HepG2 (cell line): ENCODE data around the gene UBQLN1. TPM values are rescaled to one million over a fixed set of nuclear protein-coding genes. Genes with fewer than 3 reads are reported as not detected.
A peak's percentile ranks its signal among the peaks of the same experiment; 100 is the strongest.

Experiments
- ARID5B ChIP-seq: IDR thresholded peaks from 2 replicates; pipeline ENCODE4 v1.4.0; 2020; ENCODE audit warnings: mild to moderate bottlenecking, missing genetic modification reagents
- ATF1 ChIP-seq: IDR thresholded peaks from 2 replicates; pipeline ENCODE4 v1.6.1; 2016; ENCODE audit warnings: mild to moderate bottlenecking, control low read depth
- CBX2 ChIP-seq, 2 experiments: fragments of 200-600 bp in 1 of 2; sonication (generic); formaldehyde crosslinking in 1 of 2; IDR thresholded peaks; 2 replicates each; pipeline versions ENCODE4 v1.7.0 to v1.8.1; 2018 to 2022; ENCODE audit warnings: low read depth in 2 of 2, low read length in 1 of 2, mild to moderate bottlenecking in 1 of 2, missing genetic modification reagents in 1 of 2
- ELF1 ChIP-seq: sonication (generic); formaldehyde crosslinking; IDR thresholded peaks from 2 replicates; pipeline ENCODE4 v1.4.0; 2020; ENCODE audit warnings: missing genetic modification reagents
- FOXK2 ChIP-seq: fragments of 450-650 bp; IDR thresholded peaks from 2 replicates; pipeline ENCODE4 v1.6.1; 2016
- GATAD2A ChIP-seq: IDR thresholded peaks from 2 replicates; pipeline ENCODE4 v1.6.1; 2016
- GFI1 ChIP-seq: sonication (generic); formaldehyde crosslinking; IDR thresholded peaks from 2 replicates; pipeline ENCODE4 v1.5.0; 2020; ENCODE audit warnings: missing genetic modification reagents, mild to moderate bottlenecking, borderline replicate concordance
- KLF12 ChIP-seq: sonication (generic); formaldehyde crosslinking; IDR thresholded peaks from 2 replicates; pipeline ENCODE4 v1.4.0; 2020; ENCODE audit warnings: missing genetic modification reagents, borderline replicate concordance
- NFKBIZ ChIP-seq: IDR thresholded peaks from 2 replicates; pipeline ENCODE4 v1.6.1; 2018; ENCODE audit warnings: missing genetic modification reagents, missing compliant biosample characterization
- PATZ1 ChIP-seq: sonication (generic); formaldehyde crosslinking; IDR thresholded peaks from 2 replicates; pipeline ENCODE4 v1.4.0; 2020; ENCODE audit warnings: missing genetic modification reagents
- SPEN ChIP-seq: sonication (generic); formaldehyde crosslinking; IDR thresholded peaks from 2 replicates; pipeline ENCODE4 v1.5.1; 2020; ENCODE audit warnings: low read depth, mild to moderate bottlenecking, missing genetic modification reagents
- TARDBP ChIP-seq: sonication (generic); formaldehyde crosslinking; IDR thresholded peaks from 2 replicates; pipeline ENCODE4 v1.8.0; 2022; ENCODE audit warnings: mild to moderate bottlenecking, missing genetic modification reagents
- TCF12 ChIP-seq, 2 experiments: fragments of 450-650 bp in 1 of 2; sonication (generic) in 1 of 2; formaldehyde crosslinking in 1 of 2; IDR thresholded peaks; 2 replicates each; pipeline versions ENCODE4 v1.6.1 to v1.8.0; 2017 to 2022; ENCODE audit warnings: antibody characterized with exemption in 1 of 2, mild to moderate bottlenecking in 1 of 2, missing genetic modification reagents in 1 of 2, moderate library complexity in 1 of 2
- TCF7 ChIP-seq: sonication (generic); IDR thresholded peaks from 2 replicates; pipeline ENCODE4 v1.6.1; 2016; ENCODE audit warnings: antibody characterized with exemption, low read depth
- TMF1 ChIP-seq: sonication (generic); formaldehyde crosslinking; IDR thresholded peaks from 2 replicates; pipeline ENCODE4 v1.8.1; 2022; ENCODE audit warnings: low read depth, missing genetic modification reagents
- ZFP62 ChIP-seq: sonication (generic); formaldehyde crosslinking; IDR thresholded peaks from 2 replicates; pipeline ENCODE4 v1.4.0; 2020; ENCODE audit warnings: missing genetic modification reagents
- ZKSCAN8 ChIP-seq: IDR thresholded peaks from 2 replicates; pipeline ENCODE4 v1.6.1; 2016; ENCODE audit warnings: borderline replicate concordance, missing genetic modification reagents, missing compliant biosample characterization
- ZMYM2 ChIP-seq: sonication (generic); formaldehyde crosslinking; IDR thresholded peaks from 2 replicates; pipeline ENCODE4 v1.8.0; 2022; ENCODE audit warnings: mild to moderate bottlenecking, missing genetic modification reagents
- ZNF230 ChIP-seq: sonication (generic); formaldehyde crosslinking; IDR thresholded peaks from 2 replicates; pipeline ENCODE4 v1.4.0; 2020; ENCODE audit warnings: mild to moderate bottlenecking, missing genetic modification reagents
- ZNF296 ChIP-seq: sonication (generic); formaldehyde crosslinking; conservative IDR thresholded peaks from 2 replicates; pipeline ENCODE4 v1.5.0; 2020; ENCODE audit warnings: mild to moderate bottlenecking, missing genetic modification reagents
- ZNF883 ChIP-seq: sonication (generic); formaldehyde crosslinking; IDR thresholded peaks from 2 replicates; pipeline ENCODE4 v1.5.1; 2020; ENCODE audit warnings: mild to moderate bottlenecking, missing genetic modification reagents; ENCODE audit errors: not compliant biosample characterization
- ZSCAN21 ChIP-seq: sonication (generic); formaldehyde crosslinking; IDR thresholded peaks from 2 replicates; pipeline ENCODE4 v1.8.0; 2022; ENCODE audit warnings: mild to moderate bottlenecking, missing genetic modification reagents, moderate library complexity, borderline replicate concordance
- polyA plus RNA-seq, 8 experiments: library from polyadenylated mRNA; depleted of rRNA in 3 of 8; stranded (reverse) in 7 of 8; unstranded in 1 of 8; fragments of >200 nt; fragmentation: Illumina TruSeq in 4 of 8; extraction: Trizol in 4 of 8; gene quantifications; 2 replicates each; pipeline versions ENCODE4 v1.2.1 to v1.2.3, GENCODE V29; 2011 to 2016; ENCODE audit warnings: low read depth in 4 of 8, missing spikeins in 1 of 8, mixed read lengths in 1 of 8; ENCODE audit not compliant: insufficient read depth in 1 of 8
- total RNA-seq, 5 experiments: library from RNA; depleted of rRNA; stranded (reverse); fragments of >200 nt; fragmentation: Illumina TruSeq; extraction: Trizol; gene quantifications; 2 replicates each; pipeline ENCODE4 v1.2.3, GENCODE V29; 2016; ENCODE audit warnings: low read depth in 1 of 5
- TF ChIP-seq, protein P1 (sequence below): sonication (generic); formaldehyde crosslinking; conservative IDR thresholded peaks from 2 replicates; pipeline ENCODE4 v1.8.1; 2023; ENCODE audit warnings: missing genetic modification reagents

UBQLN1 gene
- total and polyA plus RNA-seq, 2 of the 13 experiments (the other 11 are each of a cell fraction or from before 2014, with no cell fraction given) = 78.1 to 83.8 TPM

GRCh38 chr9:83629433-83630104, 78.2 kb downstream of the UBQLN1 start (continued):
- peak; percentile 59 for TF ChIP-seq ZNF883 (CRISPR knock-in tag)
- TF ChIP-seq NFKBIZ (CRISPR knock-in tag) = no peak
- TF ChIP-seq TARDBP (CRISPR knock-in tag) = peak; percentile 88
- no peak for TF ChIP-seq TMF1 (CRISPR knock-in tag)
- TF ChIP-seq PATZ1 (CRISPR knock-in tag) = peak; percentile 99
- TF ChIP-seq ELF1 (CRISPR knock-in tag) = peak; percentile 40
- TF ChIP-seq CBX2 (IDR thresholded peaks at IDR 0.05; ENCODE audit: low read depth, low read length) = no peak
- TF ChIP-seq CBX2 (CRISPR knock-in tag; IDR thresholded peaks at IDR 0.05; ENCODE audit: low read depth) = no peak
- TF ChIP-seq ATF1 (CRISPR knock-in tag) = 0 out of 2 replicates have a peak, but pooled peaks have one; percentile 12
- TF ChIP-seq ZKSCAN8 (CRISPR knock-in tag) = 0 out of 2 replicates have a peak, but pooled peaks have one; percentile 43
- 0 out of 2 replicates have a peak, but pooled peaks have one; percentile 54 for TF ChIP-seq ZNF230 (CRISPR knock-in tag)
- no peak for TF ChIP-seq ZNF296 (CRISPR knock-in tag)
- peak; percentile 59; the same call in 1 of the 2 replicates for TF ChIP-seq SPEN (CRISPR knock-in tag)
- no peak for TF ChIP-seq TCF12 (IDR thresholded peaks at IDR 0.05)
- 0 out of 2 replicates have a peak, but pooled peaks have one; percentile 38 for TF ChIP-seq TCF12 (CRISPR knock-in tag; IDR thresholded peaks at IDR 0.05)
- peak; percentile 85 for TF ChIP-seq ZSCAN21
- TF ChIP-seq GFI1 = peak; percentile 47; the same call in 1 of the 2 replicates
- TF ChIP-seq KLF12 = 0 out of 2 replicates have a peak, but pooled peaks have one; percentile 29
- peak; percentile 88 for TF ChIP-seq ARID5B (CRISPR knock-in tag)
- peak; percentile 78 for TF ChIP-seq FOXK2
- peak; percentile 69 for TF ChIP-seq GATAD2A (CRISPR knock-in tag)
- no peak for TF ChIP-seq ZFP62 (CRISPR knock-in tag)
- no peak for TF ChIP-seq TCF7
- TF ChIP-seq, protein P1, sequence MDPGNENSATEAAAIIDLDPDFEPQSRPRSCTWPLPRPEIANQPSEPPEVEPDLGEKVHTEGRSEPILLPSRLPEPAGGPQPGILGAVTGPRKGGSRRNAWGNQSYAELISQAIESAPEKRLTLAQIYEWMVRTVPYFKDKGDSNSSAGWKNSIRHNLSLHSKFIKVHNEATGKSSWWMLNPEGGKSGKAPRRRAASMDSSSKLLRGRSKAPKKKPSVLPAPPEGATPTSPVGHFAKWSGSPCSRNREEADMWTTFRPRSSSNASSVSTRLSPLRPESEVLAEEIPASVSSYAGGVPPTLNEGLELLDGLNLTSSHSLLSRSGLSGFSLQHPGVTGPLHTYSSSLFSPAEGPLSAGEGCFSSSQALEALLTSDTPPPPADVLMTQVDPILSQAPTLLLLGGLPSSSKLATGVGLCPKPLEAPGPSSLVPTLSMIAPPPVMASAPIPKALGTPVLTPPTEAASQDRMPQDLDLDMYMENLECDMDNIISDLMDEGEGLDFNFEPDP = 0 out of 2 replicates have a peak, but pooled peaks have one; percentile 51
- peak; percentile 98 for TF ChIP-seq ZMYM2 (CRISPR knock-in tag)
